Astrocyte of the spinal cord (primary cell): ENCODE measurements around the gene EIF5A.

Experiments used
- DNase-seq: peaks from one replicate; pipeline ENCODE4 v3.0.0; 2011; ENCODE audit warnings: low read depth, low spot score
- H3K4me3 ChIP-seq: 2 replicates; pipeline ENCODE4 v1.5.1; 2011; ENCODE audit warnings: low read depth, mild to moderate bottlenecking, low read length, moderate library complexity
- CTCF ChIP-seq: IDR thresholded peaks from 2 replicates; pipeline ENCODE4 v1.5.1; 2012; ENCODE audit warnings: low read depth, mild to moderate bottlenecking, low read length, inconsistent platforms
- in situ Hi-C: cut with HindIII; loops from 2 replicates; pipeline ENCODE4 v1.10.0; 2017; ENCODE audit warnings: low sequenced_read_pairs

Gene EIF5A

DNA sequence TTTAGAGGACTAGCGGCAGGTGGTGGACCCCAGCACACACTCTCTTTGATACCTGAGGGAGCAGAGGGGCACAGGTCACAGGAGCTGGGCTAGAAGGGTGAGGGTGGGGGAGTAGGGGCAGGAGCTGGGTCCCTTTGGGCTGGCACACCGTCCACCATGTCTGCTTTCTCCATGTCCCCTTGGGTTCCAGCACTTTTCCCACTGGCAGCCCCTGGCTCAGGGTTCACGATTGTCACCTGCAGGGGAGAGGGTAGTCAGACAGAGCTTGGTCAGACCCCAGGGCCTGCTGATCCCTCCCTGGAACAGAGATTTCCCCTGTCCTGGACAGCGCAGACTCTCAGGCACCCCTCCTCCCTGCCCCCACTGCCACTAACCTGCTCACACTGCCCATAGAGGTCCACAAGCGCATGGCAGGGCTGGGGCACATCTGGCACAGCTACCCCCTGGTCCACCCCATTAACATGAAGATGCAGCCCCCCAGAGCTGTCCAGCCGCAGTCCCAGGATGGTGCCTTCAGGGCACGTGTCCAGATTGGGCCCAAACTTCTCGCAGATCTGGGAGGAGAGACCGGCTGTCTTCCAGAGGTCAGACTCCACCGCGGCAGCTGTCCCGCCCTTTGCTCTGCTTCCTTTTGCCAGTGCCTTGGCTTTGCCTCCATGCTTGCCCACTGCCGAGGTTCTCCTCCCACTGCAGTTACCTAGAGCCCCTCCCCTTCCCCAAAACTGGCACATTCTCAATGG is 10.9 kb downstream of the EIF5A start:
- no peak overlapping the region for H3K4me3 ChIP-seq
- DNase-seq = no peak
- in situ Hi-C loops = no loop called here
- no peak for TF ChIP-seq CTCF

- H3K4me3 ChIP-seq = no peak overlapping the region
- no peak for DNase-seq
- in situ Hi-C loops = no loop called here
- TF ChIP-seq CTCF = no peak
Observed at GRCh38 chr17:7321466-7321865, 14.0 kb downstream of the EIF5A start.

- no peak for DNase-seq
- in situ Hi-C loops = no loop called here
- no peak overlapping the region for H3K4me3 ChIP-seq
- TF ChIP-seq CTCF = no peak
Observed at GRCh38 chr17:7322520-7323194, 15.2 kb downstream of the EIF5A start.

DNA sequence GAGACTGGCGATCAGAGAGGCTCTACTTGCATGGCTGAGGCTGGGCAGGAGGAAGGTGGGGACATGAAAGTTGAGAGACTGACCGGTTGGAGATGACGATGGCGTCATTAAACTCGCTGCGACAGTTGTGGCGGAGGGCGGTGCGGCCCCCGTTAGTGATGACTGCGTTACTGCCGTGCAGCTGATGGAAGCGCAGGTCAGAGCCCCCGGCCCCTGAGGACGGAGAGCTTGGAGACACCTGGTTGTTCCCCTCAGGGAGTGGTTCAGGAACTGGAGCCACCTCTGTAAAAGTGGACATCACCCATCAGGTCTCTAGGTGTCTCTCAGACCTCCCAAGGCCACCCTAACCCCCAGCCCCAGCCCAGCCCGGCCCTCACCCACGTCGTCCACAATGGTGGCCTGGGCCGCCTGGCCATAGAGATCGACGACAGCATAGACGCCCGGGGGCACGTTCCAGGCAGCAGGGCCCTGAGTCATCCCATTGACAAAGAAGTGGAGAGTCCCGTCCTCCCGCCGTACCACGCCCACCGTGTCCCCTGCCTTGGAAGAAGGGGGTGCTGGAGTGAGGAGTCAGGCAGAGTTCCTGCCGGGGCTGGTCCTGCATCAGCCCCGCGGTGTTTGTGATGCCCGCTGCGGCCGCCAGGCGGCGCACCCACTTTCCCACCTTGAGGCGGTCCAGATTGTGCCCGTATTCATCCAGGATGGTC is 16.5 kb downstream of the EIF5A start:
- H3K4me3 ChIP-seq = no peak overlapping the region
- DNase-seq = peak; percentile 38
- in situ Hi-C loops = no loop called here
- peak; percentile 95 for TF ChIP-seq CTCF

- no peak for TF ChIP-seq CTCF
- in situ Hi-C loops = no loop called here
- no peak for DNase-seq
- no peak overlapping the region for H3K4me3 ChIP-seq
Observed at GRCh38 chr17:7324438-7324779, 17.0 kb downstream of the EIF5A start.

DNA sequence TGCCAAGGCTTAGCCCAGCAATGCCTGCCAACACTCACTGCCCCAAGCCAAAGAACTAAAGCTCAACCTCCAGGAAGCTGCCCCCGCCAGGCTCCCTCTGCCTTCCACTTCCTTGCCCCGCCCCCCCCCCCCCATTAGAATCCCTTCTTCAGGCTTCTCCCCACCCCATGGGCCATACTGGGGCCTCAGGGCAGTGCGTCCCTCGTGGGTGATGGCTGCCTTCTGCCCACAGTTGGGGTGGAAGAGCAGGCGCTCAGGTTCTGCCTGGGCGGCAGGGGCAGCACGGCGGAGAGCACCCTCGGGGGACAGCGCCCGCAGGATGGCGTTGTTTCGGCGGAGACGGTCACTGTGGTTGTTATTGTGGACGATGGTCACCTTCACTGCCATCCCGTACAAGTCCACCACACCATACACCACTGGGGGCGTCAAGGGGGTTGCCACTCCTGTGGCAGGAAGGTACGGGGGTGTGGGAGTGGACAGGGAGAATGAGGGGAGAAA is 17.7 kb downstream of the EIF5A start:
- no peak for DNase-seq
- in situ Hi-C loops = no loop called here
- H3K4me3 ChIP-seq = no peak overlapping the region
- no peak for TF ChIP-seq CTCF
